H1 (cell line): ENCODE data around the gene TLR1. TPM values are rescaled to one million over a fixed set of nuclear protein-coding genes. Genes with fewer than 3 reads are reported as not detected.

Source experiments
- CTCF ChIA-PET: fragments of 300-600 bp; sonication (Branson Sonifier 250); formaldehyde crosslinking; loops from one replicate; lab custom pipeline; 2021; ENCODE audit not compliant: partially characterized antibody; lab: Charles Lee
- POLR2A ChIA-PET: fragments of 300-600 bp; sonication (Branson Sonifier 250); formaldehyde crosslinking; loops from one replicate; lab custom pipeline; 2021; ENCODE audit warnings: inconsistent platforms; ENCODE audit not compliant: partially characterized antibody; lab: Charles Lee
- DNase-seq, 2 experiments: peaks; one replicate each; pipeline versions ENCODE4 v3.0.0 to v3.0.0-alpha.2; 2010 to 2022; ENCODE audit warnings: low spot score in 2 of 2, low read depth in 1 of 2, mixed read lengths in 1 of 2
- FAIRE-seq: peaks from 2 replicates; lab custom pipeline; 2011; peaks lifted over from hg19 to GRCh38; lab: Jason Lieb, UNC
- H2AFZ ChIP-seq: 2 replicates; pipeline ENCODE4 v1.8.1; 2012; ENCODE audit warnings: low read length, inconsistent platforms
- H2AK5ac ChIP-seq: 2 replicates; pipeline ENCODE4 v1.6.1; 2013; ENCODE audit warnings: low read depth, low read length
- H2BK120ac ChIP-seq: replicated peaks from 2 replicates; pipeline ENCODE3; 2013; ENCODE audit warnings: low read depth, low read length, inconsistent platforms
- H2BK12ac ChIP-seq: 2 replicates; pipeline ENCODE4 v1.6.1; 2013; ENCODE audit warnings: low read depth, low read length
- H2BK15ac ChIP-seq: 2 replicates; pipeline ENCODE4 v1.6.1; 2013; ENCODE audit warnings: low read length
- H2BK20ac ChIP-seq: 2 replicates; pipeline ENCODE4 v1.6.1; 2013; ENCODE audit warnings: low read length
- H2BK5ac ChIP-seq: 2 replicates; pipeline ENCODE4 v1.6.1; 2013; ENCODE audit warnings: low read depth, low read length
- H3K14ac ChIP-seq: 2 replicates; pipeline ENCODE4 v1.6.1; 2013; ENCODE audit warnings: inconsistent platforms; ENCODE audit not compliant: insufficient read length
- H3K18ac ChIP-seq: 2 replicates; pipeline ENCODE4 v1.6.1; 2013; ENCODE audit warnings: low read length; ENCODE audit errors: extremely low read depth
- H3K23ac ChIP-seq: 2 replicates; pipeline ENCODE4 v1.6.1; 2013; ENCODE audit warnings: inconsistent platforms; ENCODE audit not compliant: insufficient read length
- H3K23me2 ChIP-seq: 2 replicates; pipeline ENCODE4 v1.6.1; 2013; ENCODE audit warnings: low read depth, low read length
- H3K27ac ChIP-seq: 2 replicates; pipeline ENCODE4 v1.6.1; 2011; ENCODE audit warnings: low read depth, low read length, inconsistent platforms
- H3K27me3 ChIP-seq, 4 experiments: replicated peaks in 1 of 4; 1 replicate in 1 of 4; 2 replicates in 3 of 4; pipeline versions ENCODE4 v1.6.1 to v1.8.1; 2011 to 2013; ENCODE audit warnings: low read length in 3 of 4, mild to moderate bottlenecking in 3 of 4, inconsistent platforms in 2 of 4, mixed read lengths in 2 of 4, moderate library complexity in 1 of 4; ENCODE audit not compliant: control insufficient read depth in 3 of 4, insufficient read depth in 3 of 4; ENCODE audit errors: extremely low read depth in 1 of 4
- H3K36me3 ChIP-seq, 4 experiments: 2 replicates each; pipeline versions ENCODE4 v1.6.1 to v1.8.1; 2011 to 2013; ENCODE audit warnings: mild to moderate bottlenecking in 4 of 4, low read length in 3 of 4, moderate library complexity in 2 of 4, control low read depth in 1 of 4, inconsistent platforms in 1 of 4; ENCODE audit not compliant: insufficient read depth in 4 of 4, control insufficient read depth in 2 of 4
- H3K4ac ChIP-seq: replicated peaks from 2 replicates; pipeline ENCODE3; 2013; ENCODE audit warnings: low read length, low read depth, mixed read lengths, inconsistent platforms; ENCODE audit not compliant: insufficient read length
- H3K4me1 ChIP-seq, 4 experiments: replicated peaks in 1 of 4; 1 replicate in 1 of 4; 2 replicates in 3 of 4; pipeline versions ENCODE4 v1.6.1 to v1.8.1; 2011 to 2013; ENCODE audit warnings: low read length in 3 of 4, inconsistent platforms in 2 of 4, mixed read lengths in 1 of 4; ENCODE audit not compliant: insufficient read depth in 4 of 4, control insufficient read depth in 3 of 4
- H3K4me2 ChIP-seq, 2 experiments: 2 replicates each; pipeline versions ENCODE4 v1.6.1 to v1.8.1; 2011 to 2013; ENCODE audit warnings: low read depth in 2 of 2, low read length in 2 of 2, control low read depth in 1 of 2, inconsistent platforms in 1 of 2, mild to moderate bottlenecking in 1 of 2; ENCODE audit not compliant: insufficient read depth in 1 of 2
- H3K4me3 ChIP-seq, 4 experiments: fragments of 200-600, 300-600 bp in 1 of 4; sonication (generic), shearing (Covaris generic), sonication (Bioruptor Twin) in 1 of 4; 2 replicates each; pipeline versions ENCODE4 v1.5.1 to v1.8.1; 2011 to 2016; ENCODE audit warnings: low read length in 4 of 4, low read depth in 3 of 4, control low read depth in 2 of 4, inconsistent platforms in 2 of 4, mild to moderate bottlenecking in 2 of 4, mixed read lengths in 1 of 4, moderate library complexity in 1 of 4; ENCODE audit not compliant: insufficient read depth in 2 of 4; ENCODE audit errors: extremely low read depth in 1 of 4
- H3K56ac ChIP-seq: replicated peaks from 2 replicates; pipeline ENCODE3; 2013; ENCODE audit warnings: low read depth, mild to moderate bottlenecking, mixed read lengths, low read length, inconsistent platforms; ENCODE audit not compliant: insufficient read length
- H3K79me1 ChIP-seq: 2 replicates; pipeline ENCODE4 v1.6.1; 2013; ENCODE audit warnings: low read depth, low read length, control low read depth
- H3K79me2 ChIP-seq, 2 experiments: 2 replicates each; pipeline versions ENCODE4 v1.6.1 to v1.8.1; 2012 to 2013; ENCODE audit warnings: low read length in 2 of 2, mild to moderate bottlenecking in 2 of 2, inconsistent platforms in 1 of 2; ENCODE audit not compliant: insufficient read depth in 2 of 2, control insufficient read depth in 1 of 2
- H3K9ac ChIP-seq, 4 experiments: replicated peaks in 1 of 4; 1 replicate in 1 of 4; 2 replicates in 3 of 4; pipeline versions ENCODE4 v1.6.1 to v1.8.1; 2011 to 2013; ENCODE audit warnings: low read depth in 3 of 4, low read length in 3 of 4, control low read depth in 2 of 4, mild to moderate bottlenecking in 2 of 4, moderate library complexity in 2 of 4, inconsistent platforms in 1 of 4; ENCODE audit errors: extremely low read depth in 1 of 4
- H3K9me3 ChIP-seq, 2 experiments: 2 replicates each; pipeline versions ENCODE4 v1.6.1 to v1.8.1; 2012 to 2013; ENCODE audit warnings: mild to moderate bottlenecking in 2 of 2, moderate library complexity in 2 of 2, control low read depth in 1 of 2, inconsistent platforms in 1 of 2, low read depth in 1 of 2, low read length in 1 of 2, mixed read lengths in 1 of 2; ENCODE audit not compliant: insufficient read depth in 2 of 2
- H4K20me1 ChIP-seq, 2 experiments: replicated peaks in 1 of 2; 2 replicates each; pipeline versions ENCODE3 to v1.8.1; 2011 to 2013; ENCODE audit warnings: inconsistent platforms in 2 of 2, low read length in 2 of 2, mild to moderate bottlenecking in 1 of 2; ENCODE audit not compliant: insufficient read depth in 2 of 2, control insufficient read depth in 1 of 2
- H4K5ac ChIP-seq: 2 replicates; pipeline ENCODE4 v1.6.1; 2013; ENCODE audit warnings: low read length, low read depth, mixed read lengths, inconsistent platforms; ENCODE audit not compliant: insufficient read length
- H4K8ac ChIP-seq: 2 replicates; pipeline ENCODE4 v1.8.0; 2013; ENCODE audit warnings: mild to moderate bottlenecking, moderate library complexity, low read length, inconsistent platforms; ENCODE audit not compliant: insufficient read depth; ENCODE audit errors: extremely low read depth
- H4K91ac ChIP-seq: replicated peaks from 2 replicates; pipeline ENCODE3; 2013; ENCODE audit warnings: low read length, mixed read lengths, inconsistent platforms; ENCODE audit not compliant: insufficient read length
- CHD1 ChIP-seq: IDR thresholded peaks from 2 replicates; pipeline ENCODE4 v1.6.1; 2012; ENCODE audit warnings: low read depth, low read length, improper control_type of control experiment
- RAD21 ChIP-seq, 2 experiments: IDR thresholded peaks in 1 of 2; conservative IDR thresholded peaks in 1 of 2; 2 replicates each; pipeline ENCODE4 v1.6.1; 2011; ENCODE audit warnings: low read depth in 2 of 2, low read length in 2 of 2, improper control_type of control experiment in 1 of 2, inconsistent platforms in 1 of 2, mild to moderate bottlenecking in 1 of 2, moderate library complexity in 1 of 2
- TCF12 ChIP-seq: IDR thresholded peaks from 2 replicates; pipeline ENCODE4 v1.6.1; 2011; ENCODE audit warnings: low read depth, mild to moderate bottlenecking, low read length
- WGBS, 2 experiments: shearing (Covaris generic) in 1 of 2; methylation state at CpG; one replicate each; pipeline versions ENCODE4 v1.1.6 to v1.1.7; 2013 to 2015; ENCODE audit warnings: low lambda C conversion rate in 2 of 2, mixed read lengths in 2 of 2, inconsistent platforms in 1 of 2, low coverage in 1 of 2, missing lambda C conversion rate in 1 of 2; ENCODE audit not compliant: insufficient replicate concordance in 2 of 2, insufficient coverage in 1 of 2, insufficient read length in 1 of 2; ENCODE audit errors: extremely low coverage in 1 of 2, missing lambda C conversion rate in 1 of 2; 5-methylcytosine and 5-hydroxymethylcytosine counted together
- polyA plus RNA-seq, 7 experiments: library from polyadenylated mRNA; depleted of rRNA in 3 of 7; stranded (reverse) in 5 of 7; unstranded in 2 of 7; fragments of >200 nt in 5 of 7; fragments of 200-250 nt in 2 of 7; gene quantifications; 1 replicate in 5 of 7; 2 replicates in 1 of 7; 4 replicates in 1 of 7; pipeline versions ENCODE4 v1.2.1 to v1.2.3, GENCODE V29; 2011 to 2013; ENCODE audit warnings: missing spikeins in 2 of 7, mixed read lengths in 2 of 7
- total RNA-seq: library from RNA; stranded (reverse); fragmentation: NEBNext Ultra II Directional; extraction: Animal tissue kit (Norgen Biotek cat#: 25700); gene quantifications from 2 replicates; pipeline ENCODE4 v1.2.1, GENCODE V29; 2021

TLR1 gene
- total and polyA plus RNA-seq, 2 of the 8 experiments (the other 6 are each of a cell fraction or from before 2014, with no cell fraction given), result not detected

DNA sequence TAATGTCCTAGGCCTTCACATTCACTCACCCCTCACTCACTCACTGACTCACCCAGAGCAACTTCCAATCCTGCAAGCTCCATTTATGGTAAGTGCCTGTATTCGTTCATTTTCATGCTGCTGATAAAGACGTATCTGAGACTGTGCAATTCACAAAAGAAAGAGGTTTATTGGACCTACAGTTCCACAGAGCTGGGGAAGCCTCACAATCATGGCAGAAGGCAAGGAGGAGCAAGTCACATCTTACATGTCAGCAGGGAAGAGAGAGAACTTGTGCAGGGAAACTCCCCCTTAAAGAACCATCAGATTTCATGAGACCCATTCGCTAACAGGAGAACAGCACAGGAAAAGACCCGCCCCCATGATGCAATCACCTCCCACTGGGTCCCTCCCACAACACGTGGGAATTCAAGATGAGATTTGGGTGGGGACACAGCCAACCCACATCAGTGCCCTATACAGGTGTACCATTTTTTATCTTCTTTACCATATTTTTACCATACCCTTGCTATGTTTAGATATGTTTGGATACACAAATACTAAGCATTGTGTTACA lies 18.2 kb upstream of the TLR1 start:
- Histone ChIP-seq H3K23me2 (no peaks in the 10 kb centered on the region), H3K18ac (no peak overlapping the region), H3K79me2 (no peaks in the 10 kb centered on the region), H4K8ac (no peak overlapping the region), H3K56ac (no peak overlapping the region), H4K5ac (no peak overlapping the region), H3K27me3 (no peaks in the 10 kb centered on the region), H3K4me3 (no peak overlapping the region), H3K14ac (no peak overlapping the region), H2BK5ac (no peak overlapping the region), H3K36me3 (no peaks in the 10 kb centered on the region), H2BK15ac (no peak overlapping the region), H2BK120ac (no peak overlapping the region), H3K23ac (no peak overlapping the region), H2BK12ac (no peak overlapping the region), H3K4me1 (no peaks in the 10 kb centered on the region), H4K91ac (no peak overlapping the region), H3K4ac (no peak overlapping the region), H3K9ac (no peak overlapping the region), H3K27ac (no peak overlapping the region), H2BK20ac (no peak overlapping the region), H2AFZ (no peak overlapping the region), H2AK5ac (no peak overlapping the region), H3K4me2 (no peak overlapping the region), H4K20me1 (no peaks in the 10 kb centered on the region), H3K9me3 (peaks cover 7 to 12% of the 10 kb centered on the region in 2 experiments; a peak in 3 of 4 replicates), H3K79me1 (no peaks in the 10 kb centered on the region)
- CTCF ChIA-PET, result interaction anchor here (0.6 to 2.2 kb wide), 5 partner anchors 8 to 51 kb away, joined by 3 to 8 read pairs (median 3); partner anchors contain the start of gene TLR10
- 93% methylated on average over 5 of the region's 5 CpGs; no CpG with 5 or more reads in 1 of the 2 experiments for WGBS, 2 experiments
- POLR2A ChIA-PET, result no interaction called here
- DNase-seq (no peak), FAIRE-seq (no peak)
- TF ChIP-seq RAD21 (IDR thresholded peaks at IDR 0.05 in 1 of 2, conservative IDR thresholded peaks at IDR 0.05 in 1 of 2; ENCODE audit: low read depth in 2 of 2, low read length in 2 of 2) (no peak), CHD1 (no peak), TCF12 (no peak)
